K562 (cell line): ENCODE results near the gene PCCA. TPM values are rescaled to one million over a fixed set of nuclear protein-coding genes. Genes with fewer than 3 reads are reported as not detected.

Source experiments
- FOSL1 ChIP-seq: fragments of 200-800 bp; sonication (Bioruptor generic); conservative IDR thresholded peaks from 2 replicates; pipeline ENCODE4 v1.6.1; 2016; ENCODE audit warnings: missing genetic modification characterization, missing compliant biosample characterization
- GABPA ChIP-seq: fragments of 200-800 bp; sonication (Bioruptor generic); conservative IDR thresholded peaks from 2 replicates; pipeline ENCODE4 v1.6.1; 2016; ENCODE audit warnings: low read depth, missing genetic modification characterization, missing compliant biosample characterization
- HDAC1 ChIP-seq, 2 experiments: fragments of 450-650 bp; IDR thresholded peaks; 2 replicates each; pipeline ENCODE4 v1.6.1; 2016 to 2017; ENCODE audit warnings: inconsistent platforms in 1 of 2, mild to moderate bottlenecking in 1 of 2, moderate library complexity in 1 of 2
- HNRNPLL ChIP-seq: fragments of 200-400 bp; formaldehyde crosslinking; IDR thresholded peaks from 2 replicates; pipeline ENCODE4 v1.6.1; 2017; ENCODE audit warnings: low read length, low read depth, mild to moderate bottlenecking; ENCODE audit not compliant: poor library complexity, severe bottlenecking
- MAZ ChIP-seq, 2 experiments: fragments of 450-650 bp in 1 of 2; sonication (generic) in 1 of 2; formaldehyde crosslinking; IDR thresholded peaks in 1 of 2; conservative IDR thresholded peaks in 1 of 2; 2 replicates each; pipeline versions ENCODE4 v1.4.0 to v1.5.0; 2020; ENCODE audit warnings: mild to moderate bottlenecking in 1 of 2, missing genetic modification reagents in 1 of 2
- MTA3 ChIP-seq: fragments of 450-650 bp; formaldehyde crosslinking; IDR thresholded peaks from 2 replicates; pipeline ENCODE4 v1.6.1; 2017; ENCODE audit warnings: mild to moderate bottlenecking, borderline replicate concordance
- NRF1 ChIP-seq, 2 experiments: fragments of 450-650 bp; IDR thresholded peaks in 1 of 2; conservative IDR thresholded peaks in 1 of 2; 2 replicates each; pipeline ENCODE4 v1.6.1; 2014; ENCODE audit warnings: mild to moderate bottlenecking in 2 of 2
- RBBP5 ChIP-seq: fragments of 200-600 bp; sonication (generic); IDR thresholded peaks from 2 replicates; pipeline ENCODE4 v1.6.1; 2012; ENCODE audit warnings: borderline replicate concordance, mild to moderate bottlenecking, low read length, control low read depth, inconsistent platforms; ENCODE audit not compliant: insufficient read depth, poor library complexity, severe bottlenecking
- RNF2 ChIP-seq: sonication (generic); IDR thresholded peaks from 2 replicates; pipeline ENCODE4 v1.6.1; 2016
- SNRNP70 ChIP-seq: fragments of 200-400 bp; formaldehyde crosslinking; optimal IDR thresholded peaks from 2 replicates; pipeline ENCODE3; 2017; ENCODE audit warnings: low read depth, low read length
- SP1 ChIP-seq: sonication (generic); formaldehyde crosslinking; IDR thresholded peaks from 2 replicates; pipeline ENCODE4 v1.8.1; 2022; ENCODE audit warnings: mild to moderate bottlenecking, missing genetic modification reagents
- TOE1 ChIP-seq, 2 experiments: fragments of 450-650 bp in 1 of 2; sonication (generic) in 1 of 2; formaldehyde crosslinking in 1 of 2; IDR thresholded peaks; 2 replicates each; pipeline versions ENCODE4 v1.7.1 to v1.8.0; 2016 to 2022; ENCODE audit warnings: borderline replicate concordance in 2 of 2, mild to moderate bottlenecking in 2 of 2, antibody characterized with exemption in 1 of 2, inconsistent platforms in 1 of 2, low read depth in 1 of 2, missing genetic modification reagents in 1 of 2, moderate library complexity in 1 of 2
- USF2 ChIP-seq: sonication (generic); formaldehyde crosslinking; IDR thresholded peaks from 2 replicates; pipeline ENCODE4 v1.5.0; 2020; ENCODE audit warnings: missing genetic modification reagents
- YY1 ChIP-seq, 3 experiments: IDR thresholded peaks; 2 replicates each; pipeline ENCODE4 v1.6.1; 2011; ENCODE audit warnings: low read length in 2 of 3, mild to moderate bottlenecking in 2 of 3, moderate library complexity in 2 of 3, borderline replicate concordance in 1 of 3, control low read depth in 1 of 3, low read depth in 1 of 3; ENCODE audit not compliant: insufficient read depth in 3 of 3, insufficient replicate concordance in 2 of 3, control insufficient read depth in 1 of 3, insufficient read length in 1 of 3; ENCODE audit errors: extremely low read depth in 1 of 3
- ZBTB7A ChIP-seq: IDR thresholded peaks from 2 replicates; pipeline ENCODE4 v1.6.1; 2011; ENCODE audit warnings: low read depth, mild to moderate bottlenecking, low read length, moderate library complexity, borderline replicate concordance; ENCODE audit not compliant: control insufficient read depth
- polyA plus RNA-seq, 8 experiments: library from polyadenylated mRNA; depleted of rRNA in 4 of 8; stranded (reverse) in 5 of 8; unstranded in 3 of 8; fragments of >200 nt; fragmentation: Nextera tagmentation in 2 of 8; fragmentation: Illumina TruSeq in 1 of 8; extraction: Ambion mirVana in 2 of 8; extraction: Trizol in 1 of 8; gene quantifications; 2 replicates each; pipeline versions ENCODE4 v1.2.1 to v1.2.3, GENCODE V29; 2011 to 2014; ENCODE audit warnings: inconsistent platforms in 1 of 8, missing spikeins in 1 of 8
- total RNA-seq, 7 experiments: library from RNA; depleted of rRNA in 6 of 7; stranded (reverse); fragments of >200 nt in 6 of 7; fragmentation: Illumina TruSeq in 2 of 7; extraction: Trizol in 2 of 7; gene quantifications; 2 replicates each; pipeline versions ENCODE4 v1.2.1 to v1.2.3, GENCODE V29; 2011 to 2021; ENCODE audit warnings: low replicate concordance in 1 of 7
- TF ChIP-seq, protein P1 (sequence below), 3 experiments: fragments of 200-800 bp in 1 of 3; fragments of 250-450 bp in 1 of 3; fragments of 450-650 bp in 1 of 3; sonication (Bioruptor Pico) in 1 of 3; sonication (Bioruptor generic) in 1 of 3; formaldehyde crosslinking in 1 of 3; IDR thresholded peaks; 2 replicates each; pipeline versions ENCODE4 v1.6.1 to v1.8.0; 2016 to 2022; ENCODE audit warnings: mild to moderate bottlenecking in 2 of 3, missing genetic modification characterization in 2 of 3, missing compliant biosample characterization in 1 of 3, moderate library complexity in 1 of 3
- TF ChIP-seq, protein P2 (sequence below): sonication (generic); formaldehyde crosslinking; IDR thresholded peaks from 2 replicates; pipeline ENCODE4 v1.9.0; 2022; ENCODE audit warnings: mild to moderate bottlenecking, missing genetic modification reagents

The PCCA gene
- total and polyA plus RNA-seq, 9 of the 15 experiments (the other 6 are each of a cell fraction or from before 2014, with no cell fraction given), result 5.2 to 14.1 (median 9.7) TPM

DNA sequence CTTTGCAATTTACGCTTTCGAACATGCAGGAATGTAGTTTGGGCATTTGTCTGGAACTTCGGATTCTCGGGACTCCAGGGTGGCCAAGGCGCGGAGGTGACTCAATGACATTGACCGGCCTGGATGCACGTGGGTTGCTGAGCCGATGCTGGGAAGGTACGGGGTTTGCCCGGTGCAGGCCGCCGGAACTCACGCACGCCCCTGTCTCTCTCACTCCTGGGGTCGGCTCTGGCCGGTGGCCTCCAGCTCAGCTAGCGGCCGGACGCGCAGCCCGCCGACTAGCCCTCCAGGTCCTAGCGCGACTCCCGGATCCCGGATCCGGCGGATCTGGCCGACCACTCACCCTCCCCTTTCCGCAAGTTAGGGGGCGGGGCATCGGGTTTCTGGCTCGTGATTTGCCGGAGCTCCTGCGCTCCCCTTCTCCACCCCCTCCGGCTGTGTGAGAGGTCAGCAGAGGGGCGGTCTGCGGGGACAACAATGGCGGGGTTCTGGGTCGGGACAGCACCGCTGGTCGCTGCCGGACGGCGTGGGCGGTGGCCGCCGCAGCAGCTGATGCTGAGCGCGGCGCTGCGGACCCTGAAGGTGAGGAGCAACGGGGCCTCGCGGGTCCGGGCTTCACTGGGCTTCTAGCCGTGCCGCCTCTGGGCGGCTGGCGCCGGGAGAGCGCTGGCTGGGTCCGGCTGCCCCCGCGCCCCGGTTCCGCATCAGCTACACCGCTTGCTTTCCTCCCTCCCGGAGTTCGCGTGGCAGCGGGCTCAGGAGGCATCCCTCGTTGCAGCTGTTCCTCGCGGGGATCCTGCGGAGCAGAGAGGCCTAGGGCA is at the start of gene PCCA (continued):
- TF ChIP-seq, protein P1, sequence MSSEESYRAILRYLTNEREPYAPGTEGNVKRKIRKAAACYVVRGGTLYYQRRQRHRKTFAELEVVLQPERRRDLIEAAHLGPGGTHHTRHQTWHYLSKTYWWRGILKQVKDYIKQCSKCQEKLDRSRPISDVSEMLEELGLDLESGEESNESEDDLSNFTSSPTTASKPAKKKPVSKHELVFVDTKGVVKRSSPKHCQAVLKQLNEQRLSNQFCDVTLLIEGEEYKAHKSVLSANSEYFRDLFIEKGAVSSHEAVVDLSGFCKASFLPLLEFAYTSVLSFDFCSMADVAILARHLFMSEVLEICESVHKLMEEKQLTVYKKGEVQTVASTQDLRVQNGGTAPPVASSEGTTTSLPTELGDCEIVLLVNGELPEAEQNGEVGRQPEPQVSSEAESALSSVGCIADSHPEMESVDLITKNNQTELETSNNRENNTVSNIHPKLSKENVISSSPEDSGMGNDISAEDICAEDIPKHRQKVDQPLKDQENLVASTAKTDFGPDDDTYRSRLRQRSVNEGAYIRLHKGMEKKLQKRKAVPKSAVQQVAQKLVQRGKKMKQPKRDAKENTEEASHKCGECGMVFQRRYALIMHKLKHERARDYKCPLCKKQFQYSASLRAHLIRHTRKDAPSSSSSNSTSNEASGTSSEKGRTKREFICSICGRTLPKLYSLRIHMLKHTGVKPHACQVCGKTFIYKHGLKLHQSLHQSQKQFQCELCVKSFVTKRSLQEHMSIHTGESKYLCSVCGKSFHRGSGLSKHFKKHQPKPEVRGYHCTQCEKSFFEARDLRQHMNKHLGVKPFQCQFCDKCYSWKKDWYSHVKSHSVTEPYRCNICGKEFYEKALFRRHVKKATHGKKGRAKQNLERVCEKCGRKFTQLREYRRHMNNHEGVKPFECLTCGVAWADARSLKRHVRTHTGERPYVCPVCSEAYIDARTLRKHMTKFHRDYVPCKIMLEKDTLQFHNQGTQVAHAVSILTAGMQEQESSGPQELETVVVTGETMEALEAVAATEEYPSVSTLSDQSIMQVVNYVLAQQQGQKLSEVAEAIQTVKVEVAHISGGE (CRISPR knock-in tag; IDR thresholded peaks at IDR 0.05), result peak in 1 of 3 experiments; percentile 32; a peak in 1 of 6 replicates
- peak; percentile 57 to 68 for TF ChIP-seq NRF1 (conservative IDR thresholded peaks at IDR 0.05 in 1 of 2, IDR thresholded peaks at IDR 0.05 in 1 of 2)
- 0 out of 2 replicates have a peak, but pooled peaks have one; percentile 58 for TF ChIP-seq MTA3
- TF ChIP-seq GABPA, result peak; percentile 82
- TF ChIP-seq TOE1 (IDR thresholded peaks at IDR 0.05; ENCODE audit: borderline replicate concordance), result peak; percentile 86
- no peak for TF ChIP-seq TOE1 (CRISPR knock-in tag; IDR thresholded peaks at IDR 0.05; ENCODE audit: borderline replicate concordance, low read depth)
- TF ChIP-seq HDAC1 (IDR thresholded peaks at IDR 0.05), result peak in 1 of 2 experiments; percentile 51; a peak in 1 of 4 replicates
- peak; percentile 78 for TF ChIP-seq RBBP5
- peak; percentile 86 to 90 for TF ChIP-seq MAZ (CRISPR knock-in tag; conservative IDR thresholded peaks at IDR 0.05 in 1 of 2, IDR thresholded peaks at IDR 0.05 in 1 of 2)
- peak; percentile 40; the same call in 1 of the 2 replicates for TF ChIP-seq SP1 (CRISPR knock-in tag)
- TF ChIP-seq YY1 (IDR thresholded peaks at IDR 0.05; ENCODE audit: borderline replicate concordance in 1 of 3, control insufficient read depth in 1 of 3, extremely low read depth in 1 of 3, insufficient read depth in 3 of 3, insufficient read length in 1 of 3, insufficient replicate concordance in 2 of 3, low read depth in 1 of 3, low read length in 2 of 3), result peak; percentile 46 to 91 (median 85)
- TF ChIP-seq FOSL1 (tag), result peak; percentile 30; the same call in 1 of the 2 replicates
- TF ChIP-seq RNF2, result peak; percentile 39; the same call in 1 of the 2 replicates
- TF ChIP-seq USF2 (CRISPR knock-in tag), result peak; percentile 6; the same call in 1 of the 2 replicates
- TF ChIP-seq ZBTB7A, result peak; percentile 47; the same call in 1 of the 2 replicates
- peak; percentile 81 for TF ChIP-seq HNRNPLL
- TF ChIP-seq, protein P2, sequence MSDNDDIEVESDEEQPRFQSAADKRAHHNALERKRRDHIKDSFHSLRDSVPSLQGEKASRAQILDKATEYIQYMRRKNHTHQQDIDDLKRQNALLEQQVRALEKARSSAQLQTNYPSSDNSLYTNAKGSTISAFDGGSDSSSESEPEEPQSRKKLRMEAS (CRISPR knock-in tag), result peak; percentile 63
- no peak for TF ChIP-seq SNRNP70
